HG02981 (cell line): ENCODE measurements around the gene EHD4.

Source experiments
- ATAC-seq: cut with Tn5 transposase; IDR thresholded peaks from one replicate; pipeline ENCODE4 v1.9.1; 2021; ENCODE audit warnings: mild to moderate bottlenecking, moderate library complexity; ENCODE audit not compliant: unreplicated experiment

The EHD4 gene

GRCh38 chr15:41995476-41995855 lies 23.1 kb upstream of the EHD4 start:
- ATAC-seq = no peak

GRCh38 chr15:41994772-41995475 lies 22.6 kb upstream of the EHD4 start:
- no peak for ATAC-seq

GRCh38 chr15:41994171-41994650 lies 21.9 kb upstream of the EHD4 start:
- no peak for ATAC-seq

GRCh38 chr15:41993472-41994170 lies 21.3 kb upstream of the EHD4 start:
- no peak for ATAC-seq

GRCh38 chr15:41992803-41993190 lies 20.4 kb upstream of the EHD4 start:
- ATAC-seq = no peak

- no peak for ATAC-seq
Observed at GRCh38 chr15:41992151-41992802, 19.9 kb upstream of the EHD4 start.

GRCh38 chr15:41990691-41991090 lies 18.3 kb upstream of the EHD4 start:
- no peak for ATAC-seq

- ATAC-seq = no peak
Observed at GRCh38 chr15:41990243-41990605, 17.9 kb upstream of the EHD4 start.

- ATAC-seq = no peak
Observed at GRCh38 chr15:41989573-41990242, 17.4 kb upstream of the EHD4 start.

- ATAC-seq = no peak
Observed at GRCh38 chr15:41988896-41989572, 16.7 kb upstream of the EHD4 start.

- no peak for ATAC-seq
Observed at GRCh38 chr15:41987925-41988275, 15.5 kb upstream of the EHD4 start.

GRCh38 chr15:41987246-41987924 lies 15.0 kb upstream of the EHD4 start:
- ATAC-seq = no peak

GRCh38 chr15:41985236-41986160 lies 13.1 kb upstream of the EHD4 start:
- no peak for ATAC-seq

- ATAC-seq = no peak
Observed at GRCh38 chr15:41984622-41985021, 12.3 kb upstream of the EHD4 start.

- no peak for ATAC-seq
Observed at GRCh38 chr15:41983621-41984571, 11.5 kb upstream of the EHD4 start.

- no peak for ATAC-seq
Observed at GRCh38 chr15:41983221-41983620, 10.9 kb upstream of the EHD4 start.

- no peak for ATAC-seq
Observed at GRCh38 chr15:41982133-41982930, 10.0 kb upstream of the EHD4 start.
